ENCODE results near the gene SPTBN4.

DNA sequence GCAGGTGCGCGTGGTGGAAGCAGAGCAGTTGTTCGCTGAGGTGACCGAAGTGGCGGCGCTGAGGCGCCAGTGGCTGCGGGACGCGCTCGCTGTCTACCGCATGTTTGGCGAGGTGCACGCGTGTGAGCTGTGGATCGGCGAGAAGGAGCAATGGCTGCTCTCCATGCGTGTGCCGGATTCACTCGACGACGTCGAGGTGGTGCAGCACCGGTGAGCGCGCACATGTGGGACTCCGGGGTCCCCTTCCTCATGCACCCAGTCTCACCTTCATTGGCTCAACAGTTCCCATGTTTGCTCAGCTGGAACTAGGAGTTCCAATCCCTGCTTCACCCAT lies 46.5 kb downstream of the SPTBN4 start:
- TF ChIP-seq EZH2phosphoT487 (IDR thresholded peaks at IDR 0.05; ENCODE audit: borderline replicate concordance) = no peak
- TF ChIP-seq, protein P1, sequence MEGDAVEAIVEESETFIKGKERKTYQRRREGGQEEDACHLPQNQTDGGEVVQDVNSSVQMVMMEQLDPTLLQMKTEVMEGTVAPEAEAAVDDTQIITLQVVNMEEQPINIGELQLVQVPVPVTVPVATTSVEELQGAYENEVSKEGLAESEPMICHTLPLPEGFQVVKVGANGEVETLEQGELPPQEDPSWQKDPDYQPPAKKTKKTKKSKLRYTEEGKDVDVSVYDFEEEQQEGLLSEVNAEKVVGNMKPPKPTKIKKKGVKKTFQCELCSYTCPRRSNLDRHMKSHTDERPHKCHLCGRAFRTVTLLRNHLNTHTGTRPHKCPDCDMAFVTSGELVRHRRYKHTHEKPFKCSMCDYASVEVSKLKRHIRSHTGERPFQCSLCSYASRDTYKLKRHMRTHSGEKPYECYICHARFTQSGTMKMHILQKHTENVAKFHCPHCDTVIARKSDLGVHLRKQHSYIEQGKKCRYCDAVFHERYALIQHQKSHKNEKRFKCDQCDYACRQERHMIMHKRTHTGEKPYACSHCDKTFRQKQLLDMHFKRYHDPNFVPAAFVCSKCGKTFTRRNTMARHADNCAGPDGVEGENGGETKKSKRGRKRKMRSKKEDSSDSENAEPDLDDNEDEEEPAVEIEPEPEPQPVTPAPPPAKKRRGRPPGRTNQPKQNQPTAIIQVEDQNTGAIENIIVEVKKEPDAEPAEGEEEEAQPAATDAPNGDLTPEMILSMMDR (conservative IDR thresholded peaks at IDR 0.05; ENCODE audit: low read length) = no peak

All from Loucy (cell line).